ENCODE measurements around the gene SLC35E2B.

Gene SLC35E2B

GRCh38 chr1:1617516-1617915 is 75.1 kb downstream of the SLC35E2B start:
- H3K4me3 ChIP-seq (ENCODE audit: low read length): no peak overlapping the region
- H2AFZ ChIP-seq (ENCODE audit: low read depth, low read length): no peak overlapping the region
- H3K4me1 ChIP-seq (ENCODE audit: insufficient read depth, low read length): peaks cover 27% of the 10 kb centered on the region
- H3K36me3 ChIP-seq (ENCODE audit: insufficient read depth, low read length): peaks cover 8% of the 10 kb centered on the region
- H3K27me3 ChIP-seq (ENCODE audit: insufficient read depth, low read length): no peaks in the 10 kb centered on the region
- no peaks in the 10 kb centered on the region for H3K9me3 ChIP-seq (ENCODE audit: low read length)

- H3K27me3 ChIP-seq (ENCODE audit: insufficient read depth, low read length): no peaks in the 10 kb centered on the region
- H3K9me3 ChIP-seq (ENCODE audit: low read length): no peaks in the 10 kb centered on the region
- no peak overlapping the region for H2AFZ ChIP-seq (ENCODE audit: low read depth, low read length)
- peaks cover 8% of the 10 kb centered on the region for H3K36me3 ChIP-seq (ENCODE audit: insufficient read depth, low read length)
- peaks cover 27% of the 10 kb centered on the region for H3K4me1 ChIP-seq (ENCODE audit: insufficient read depth, low read length)
- peak overlapping the region; percentile 91 for H3K4me3 ChIP-seq (ENCODE audit: low read length)
These were observed 75.8 kb downstream of the SLC35E2B start for GRCh38 chr1:1616838-1617237.

- Histone ChIP-seq H2AFZ (ENCODE audit: low read depth, low read length) (no peak overlapping the region), H3K9me3 (ENCODE audit: low read length) (no peaks in the 10 kb centered on the region), H3K4me1 (ENCODE audit: insufficient read depth, low read length) (peaks cover 27% of the 10 kb centered on the region), H3K36me3 (ENCODE audit: insufficient read depth, low read length) (peaks cover 8% of the 10 kb centered on the region), H3K27me3 (ENCODE audit: insufficient read depth, low read length) (no peaks in the 10 kb centered on the region), H3K4me3 (ENCODE audit: low read length) (peak overlapping the region; percentile 91)
These were observed 76.4 kb downstream of the SLC35E2B start for GRCh38 chr1:1616045-1616790.

- Histone ChIP-seq H3K4me3 (ENCODE audit: low read length) (peak within 1 kb of the TSS; percentile 91), H3K27me3 (ENCODE audit: insufficient read depth, low read length) (no peaks in the 10 kb centered on the region), H3K9me3 (ENCODE audit: low read length) (no peaks in the 10 kb centered on the region), H2AFZ (ENCODE audit: low read depth, low read length) (peak within 1 kb of the TSS; percentile 80), H3K36me3 (ENCODE audit: insufficient read depth, low read length) (peaks cover 8% of the 10 kb centered on the region), H3K4me1 (ENCODE audit: insufficient read depth, low read length) (peaks cover 27% of the 10 kb centered on the region)
These were observed 77.1 kb downstream of the SLC35E2B start, which contains the start of gene MIB2 for GRCh38 chr1:1615256-1616044. Gene MIB2 (plus strand): TSS chr1:1615500. CDS start chr1:1623453, 7,953 bp downstream.

- Histone ChIP-seq H3K36me3 (ENCODE audit: insufficient read depth, low read length) (peaks cover 8% of the 10 kb centered on the region), H3K27me3 (ENCODE audit: insufficient read depth, low read length) (no peaks in the 10 kb centered on the region), H3K4me3 (ENCODE audit: low read length) (peak overlapping the region; percentile 91), H3K4me1 (ENCODE audit: insufficient read depth, low read length) (peaks cover 27% of the 10 kb centered on the region), H2AFZ (ENCODE audit: low read depth, low read length) (no peak overlapping the region), H3K9me3 (ENCODE audit: low read length) (no peaks in the 10 kb centered on the region)
These were observed 77.7 kb downstream of the SLC35E2B start for GRCh38 chr1:1614954-1615255.

GRCh38 chr1:1614204-1614953 is 78.2 kb downstream of the SLC35E2B start:
- H2AFZ ChIP-seq (ENCODE audit: low read depth, low read length): no peak overlapping the region
- H3K36me3 ChIP-seq (ENCODE audit: insufficient read depth, low read length): peaks cover 8% of the 10 kb centered on the region
- no peaks in the 10 kb centered on the region for H3K27me3 ChIP-seq (ENCODE audit: insufficient read depth, low read length)
- peaks cover 27% of the 10 kb centered on the region for H3K4me1 ChIP-seq (ENCODE audit: insufficient read depth, low read length)
- peak overlapping the region; percentile 91 for H3K4me3 ChIP-seq (ENCODE audit: low read length)
- no peaks in the 10 kb centered on the region for H3K9me3 ChIP-seq (ENCODE audit: low read length)

- Histone ChIP-seq H3K4me1 (ENCODE audit: insufficient read depth, low read length) (peaks cover 27% of the 10 kb centered on the region), H3K36me3 (ENCODE audit: insufficient read depth, low read length) (peaks cover 6% of the 10 kb centered on the region), H3K4me3 (ENCODE audit: low read length) (peak overlapping the region; percentile 91), H3K27me3 (ENCODE audit: insufficient read depth, low read length) (no peaks in the 10 kb centered on the region), H3K9me3 (ENCODE audit: low read length) (no peaks in the 10 kb centered on the region), H2AFZ (ENCODE audit: low read depth, low read length) (no peak overlapping the region)
These were observed 79.0 kb downstream of the SLC35E2B start for GRCh38 chr1:1613509-1614082.

- H3K4me3 ChIP-seq (ENCODE audit: low read length): no peak overlapping the region
- peaks cover 23% of the 10 kb centered on the region for H3K4me1 ChIP-seq (ENCODE audit: insufficient read depth, low read length)
- H3K27me3 ChIP-seq (ENCODE audit: insufficient read depth, low read length): no peaks in the 10 kb centered on the region
- no peaks in the 10 kb centered on the region for H3K36me3 ChIP-seq (ENCODE audit: insufficient read depth, low read length)
- H2AFZ ChIP-seq (ENCODE audit: low read depth, low read length): no peak overlapping the region
- no peaks in the 10 kb centered on the region for H3K9me3 ChIP-seq (ENCODE audit: low read length)
These were observed 80.5 kb downstream of the SLC35E2B start for GRCh38 chr1:1612104-1612400.

- H3K36me3 ChIP-seq (ENCODE audit: insufficient read depth, low read length): no peaks in the 10 kb centered on the region
- no peak overlapping the region for H3K4me3 ChIP-seq (ENCODE audit: low read length)
- H2AFZ ChIP-seq (ENCODE audit: low read depth, low read length): no peak overlapping the region
- no peaks in the 10 kb centered on the region for H3K27me3 ChIP-seq (ENCODE audit: insufficient read depth, low read length)
- no peaks in the 10 kb centered on the region for H3K9me3 ChIP-seq (ENCODE audit: low read length)
- H3K4me1 ChIP-seq (ENCODE audit: insufficient read depth, low read length): peaks cover 15% of the 10 kb centered on the region
These were observed 81.8 kb downstream of the SLC35E2B start for GRCh38 chr1:1610796-1611195.

- Histone ChIP-seq H3K4me1 (ENCODE audit: insufficient read depth, low read length) (peaks cover 15% of the 10 kb centered on the region), H3K9me3 (ENCODE audit: low read length) (no peaks in the 10 kb centered on the region), H3K27me3 (ENCODE audit: insufficient read depth, low read length) (no peaks in the 10 kb centered on the region), H3K4me3 (ENCODE audit: low read length) (no peak overlapping the region), H3K36me3 (ENCODE audit: insufficient read depth, low read length) (no peaks in the 10 kb centered on the region), H2AFZ (ENCODE audit: low read depth, low read length) (no peak overlapping the region)
These were observed 82.6 kb downstream of the SLC35E2B start for GRCh38 chr1:1609822-1610485.
